Stimulated activated CD8-positive, alpha-beta memory T cell treated with anti-CD3 and anti-CD28 coated beads, Interleukin-2, amount 100 ng/mL, for 48 hours (primary cell): Measurements from ENCODE around the gene SHMT2.

Experiments
- DNase-seq, 2 donors: peaks; one replicate each; pipeline ENCODE4 v3.0.0-alpha.2; 2020; ENCODE audit warnings: low read depth in 2 of 2

SHMT2 gene

DNA sequence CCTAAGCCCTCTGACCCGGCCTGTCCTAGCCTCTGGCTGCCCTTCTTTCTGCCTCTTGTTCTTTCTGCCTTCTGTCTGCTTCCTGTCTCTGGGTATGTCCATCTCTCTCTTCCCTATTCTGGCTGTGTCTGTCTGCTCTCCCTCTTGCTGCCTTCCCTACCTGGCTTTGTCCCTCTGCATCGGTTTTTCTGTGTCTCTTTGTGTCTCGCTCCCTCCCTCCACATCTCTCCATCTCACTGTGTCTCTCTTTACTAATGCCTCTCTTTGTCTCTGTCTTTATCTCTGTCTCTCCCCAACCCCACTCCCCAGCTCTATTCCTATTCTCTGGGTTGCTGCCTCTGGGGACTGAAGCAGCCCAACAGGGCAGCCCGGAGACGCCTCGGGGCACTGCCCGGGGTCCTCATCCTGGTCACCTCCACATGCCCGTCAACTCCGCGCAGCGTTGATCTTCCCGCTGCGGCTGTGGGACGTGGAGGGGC is 10.1 kb downstream of the SHMT2 start:
- DNase-seq, result no peak

DNA sequence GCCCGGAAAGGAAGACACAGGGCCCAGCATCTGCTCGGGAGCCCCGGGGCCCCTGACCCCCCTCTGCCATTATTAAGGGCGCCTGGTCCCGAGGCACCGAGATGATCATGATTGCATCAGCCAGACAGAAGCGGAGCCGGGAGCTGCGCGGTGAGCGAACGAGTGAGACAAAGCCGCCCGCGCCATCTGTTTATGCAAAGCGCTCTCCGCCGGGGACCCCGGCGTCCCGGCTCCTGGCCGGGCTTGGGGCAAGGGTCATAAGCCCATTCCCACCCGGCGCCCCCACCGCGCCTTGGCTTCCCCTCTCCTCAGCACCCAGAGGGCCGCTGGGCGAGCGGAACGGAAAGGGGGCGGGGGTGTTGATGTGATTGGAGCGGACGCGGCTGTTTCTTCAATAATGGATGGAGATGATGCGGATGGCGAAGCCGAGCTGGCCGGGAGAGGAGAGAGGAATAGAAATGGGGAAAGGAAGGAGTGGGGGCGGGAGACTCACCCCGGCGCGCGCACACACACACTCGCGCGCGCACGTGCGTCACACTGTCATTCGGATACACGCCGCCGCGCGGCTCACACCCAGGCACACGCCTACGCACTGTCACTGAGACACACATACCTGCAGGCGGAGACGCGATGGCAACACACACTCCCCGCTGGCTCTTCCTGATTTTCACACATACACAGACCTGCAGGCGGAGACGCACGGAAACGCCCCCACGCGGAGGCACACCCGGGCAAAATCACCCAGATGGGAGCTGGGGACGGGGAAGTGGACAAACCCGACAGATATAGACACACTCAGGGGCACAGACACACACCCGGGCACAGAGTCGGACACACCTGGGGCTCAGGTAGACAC is 10.8 kb downstream of the SHMT2 start:
- no peak for DNase-seq

DNA sequence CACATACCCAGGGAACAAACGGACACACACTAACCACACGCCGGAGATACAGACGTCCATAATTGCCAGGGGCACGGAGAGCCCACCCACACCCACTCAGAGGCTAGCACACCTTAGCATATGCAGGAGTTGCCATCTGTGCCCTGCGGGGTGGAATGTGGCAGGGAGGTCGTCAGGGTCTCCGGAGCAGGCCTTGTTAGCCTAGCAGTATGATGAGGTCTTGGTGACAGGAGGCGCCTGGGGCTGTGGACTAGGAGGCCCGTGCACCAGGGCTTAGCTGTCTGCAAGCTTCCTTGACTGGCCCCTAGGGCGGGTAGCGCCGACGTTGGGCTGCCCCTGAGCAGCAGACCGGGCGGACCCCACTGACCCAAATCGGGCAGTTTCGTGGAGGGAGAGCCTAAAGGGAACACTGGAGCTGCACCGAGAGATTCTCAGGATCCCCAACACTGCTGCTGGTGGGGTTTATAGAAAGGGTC is 11.5 kb downstream of the SHMT2 start:
- no peak for DNase-seq

DNA sequence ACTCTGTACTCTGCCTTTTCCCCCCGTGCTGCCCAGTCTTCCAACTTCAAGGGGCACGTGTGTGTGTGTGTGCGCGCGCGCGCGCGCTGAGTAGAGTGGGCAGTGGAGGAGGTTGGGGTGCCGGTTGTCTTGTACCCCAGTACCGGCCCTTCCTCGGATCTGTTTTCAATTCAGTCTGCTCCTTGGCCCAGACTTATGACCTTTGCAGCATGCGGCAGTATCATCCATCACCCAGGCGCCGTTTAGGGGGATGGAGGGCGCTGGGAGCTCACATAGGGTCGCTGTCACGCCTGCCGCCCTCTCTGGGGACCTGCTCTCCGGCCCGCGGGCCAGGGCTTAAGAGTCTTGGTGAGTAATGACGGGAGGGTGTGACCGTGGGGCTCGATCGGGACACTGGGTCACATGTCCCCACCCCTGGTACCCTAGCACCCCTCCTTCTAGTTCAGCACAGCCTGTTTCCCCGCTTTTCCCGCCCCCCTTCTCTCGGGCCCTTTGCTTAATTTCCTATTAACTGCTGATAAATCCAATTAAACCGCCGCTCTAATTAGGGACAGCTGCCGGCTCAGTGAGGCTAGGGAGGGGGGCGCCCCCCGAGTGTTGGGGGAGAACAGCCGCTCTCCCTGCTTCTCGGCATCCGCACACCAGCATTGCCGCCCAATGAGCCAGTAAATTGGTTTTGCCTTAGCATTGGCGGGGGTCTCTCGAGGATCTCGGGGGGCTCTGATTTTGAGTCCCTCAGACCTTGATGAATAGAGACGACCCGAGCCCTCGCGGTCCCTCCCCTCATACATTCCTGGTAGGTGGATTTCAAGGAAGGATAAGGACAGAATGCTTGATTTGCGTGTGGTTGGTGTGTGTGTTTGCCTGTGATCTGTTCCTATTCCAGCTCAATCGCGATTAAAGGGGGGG is 12.1 kb downstream of the SHMT2 start:
- no peak for DNase-seq

DNA sequence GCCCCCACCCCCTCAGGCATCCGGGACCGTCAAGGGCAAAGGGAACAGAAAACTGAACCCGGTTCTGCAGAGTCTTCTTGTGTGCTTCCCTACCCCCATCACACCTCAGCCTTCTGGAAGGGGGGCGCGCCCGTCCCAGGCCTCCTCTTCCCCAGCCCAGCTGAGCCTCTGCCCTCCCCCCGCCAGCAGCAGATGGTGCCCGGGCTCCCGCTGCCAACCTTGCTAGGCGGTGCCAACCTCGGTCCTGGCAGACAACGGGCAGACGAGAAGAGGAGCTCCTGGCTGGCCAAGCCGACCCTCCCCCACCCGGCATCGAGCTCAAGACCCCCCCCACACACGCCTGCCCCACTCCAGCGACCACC is 12.8 kb downstream of the SHMT2 start:
- no peak for DNase-seq

- DNase-seq, result peak in 1 of 2 donors; percentile 67
Observed at GRCh38 chr12:57242691-57243454, 13.4 kb downstream of the SHMT2 start.

DNA sequence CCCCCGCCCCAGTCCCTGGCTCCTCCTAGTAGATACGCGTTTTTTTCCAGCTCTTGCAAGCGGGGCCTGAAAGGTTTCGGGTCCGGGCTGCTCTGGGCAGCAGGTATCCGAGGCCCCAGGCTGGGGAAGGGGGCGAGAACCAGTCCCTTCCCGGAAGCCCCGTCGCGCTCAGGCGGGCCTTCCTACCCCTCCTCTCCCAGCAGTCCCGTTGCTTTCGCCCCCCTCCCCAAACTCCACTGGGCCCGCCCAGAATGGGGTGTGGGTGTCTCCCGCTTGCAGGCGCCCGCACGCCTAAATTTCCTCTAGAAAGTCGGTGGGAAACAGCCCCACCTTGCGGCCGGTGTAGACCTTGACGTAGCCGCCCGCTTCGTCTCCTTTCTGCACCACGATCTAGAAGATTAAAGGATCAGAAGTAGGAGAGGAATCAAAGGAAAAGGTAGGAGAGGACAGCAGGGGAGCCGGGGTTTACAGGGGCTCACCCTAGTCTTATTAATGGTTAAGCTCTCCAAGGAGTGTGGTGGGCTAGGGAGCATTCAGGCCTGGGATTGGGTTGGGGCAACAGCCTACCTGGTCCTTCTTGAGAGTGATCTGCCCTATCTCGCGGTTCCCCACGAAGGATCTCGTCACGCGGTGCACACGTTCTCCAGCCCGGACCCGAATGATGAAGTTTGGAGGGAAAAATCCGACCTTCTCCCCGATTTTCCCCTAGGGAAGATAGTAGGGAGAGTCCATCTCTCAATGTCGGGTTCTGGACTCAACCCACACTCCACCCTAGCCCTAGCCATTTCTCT is 14.2 kb downstream of the SHMT2 start:
- DNase-seq, result peak; percentile 76 to 77

DNA sequence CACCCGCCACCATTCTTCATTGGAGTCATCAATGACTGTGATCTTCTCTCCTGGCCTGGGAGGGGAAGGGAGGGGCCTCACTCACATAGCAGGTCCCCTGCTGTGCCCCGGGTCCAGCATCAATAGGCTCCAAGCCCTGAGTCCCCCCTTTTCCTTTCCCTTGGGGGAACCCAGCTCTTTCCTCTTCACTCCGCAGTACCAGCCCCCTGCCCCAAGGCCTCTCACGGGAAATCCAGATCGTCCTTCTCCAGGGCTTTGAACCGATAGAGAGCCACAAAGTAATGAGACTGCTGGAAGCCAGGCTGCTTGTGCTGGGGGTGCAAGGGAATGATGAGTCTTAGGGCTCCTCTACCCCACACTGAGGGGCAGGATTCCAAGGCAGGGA is 14.8 kb downstream of the SHMT2 start:
- DNase-seq, result no peak

GRCh38 chr12:57247041-57247440 is 17.5 kb downstream of the SHMT2 start:
- DNase-seq, result no peak

DNA sequence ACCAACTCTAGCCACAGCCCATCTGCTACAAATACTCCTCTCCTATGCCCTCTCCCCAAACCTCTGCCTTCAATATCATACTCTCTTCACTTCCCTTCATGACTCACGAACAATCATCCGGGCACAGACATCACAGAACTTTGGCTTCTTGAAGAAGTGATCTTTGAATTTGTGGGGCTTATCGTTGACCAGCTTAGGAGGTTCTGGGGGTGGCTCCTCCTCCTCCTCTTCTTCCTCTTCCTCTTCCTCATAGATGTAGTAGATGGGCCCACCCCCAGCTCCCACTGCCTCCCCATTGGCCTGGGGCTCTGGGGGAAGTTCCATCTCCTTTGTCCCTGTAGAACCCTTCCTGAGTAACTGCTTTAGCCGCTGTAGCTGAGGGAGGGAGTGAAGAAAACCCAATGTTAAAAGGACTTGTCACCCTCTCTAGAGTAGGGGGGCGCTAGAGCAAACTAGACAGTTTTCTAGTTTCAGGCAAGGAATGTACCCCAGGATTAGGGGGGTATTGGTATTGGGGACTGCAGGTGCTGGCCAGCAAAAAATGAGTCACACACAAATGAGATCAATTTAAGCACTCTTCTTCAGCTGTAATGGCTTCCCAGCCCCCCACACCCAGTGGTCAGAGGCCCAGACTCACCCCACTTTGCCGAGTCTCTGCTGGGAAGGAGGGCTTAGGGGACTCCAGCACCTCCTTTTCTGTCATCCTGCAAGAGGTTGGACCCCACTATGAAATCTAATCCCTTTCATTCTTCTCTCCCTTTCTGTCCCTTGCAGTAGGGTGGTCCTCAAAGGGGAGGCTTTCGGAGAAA is 19.6 kb downstream of the SHMT2 start:
- DNase-seq, result no peak

DNA sequence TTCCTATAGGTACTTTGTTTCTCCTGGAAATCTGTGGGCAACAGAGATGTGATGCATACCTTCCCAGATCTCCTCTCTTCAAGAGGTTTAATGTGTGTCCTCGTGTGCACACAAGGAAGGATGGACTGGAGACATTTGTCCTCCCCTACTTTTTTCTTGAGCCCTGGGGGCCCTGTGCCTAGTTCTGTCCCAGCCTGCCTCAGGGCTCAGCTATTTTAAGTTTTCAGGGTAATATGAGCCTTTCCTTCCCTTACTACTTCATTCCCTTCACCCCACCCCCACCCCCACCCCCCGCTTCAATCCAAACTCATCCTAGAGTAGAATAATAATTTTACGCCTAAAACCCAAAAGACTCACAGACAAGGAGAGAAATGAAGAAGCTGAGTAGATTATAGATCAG is 21.0 kb downstream of the SHMT2 start:
- DNase-seq, result no peak

DNA sequence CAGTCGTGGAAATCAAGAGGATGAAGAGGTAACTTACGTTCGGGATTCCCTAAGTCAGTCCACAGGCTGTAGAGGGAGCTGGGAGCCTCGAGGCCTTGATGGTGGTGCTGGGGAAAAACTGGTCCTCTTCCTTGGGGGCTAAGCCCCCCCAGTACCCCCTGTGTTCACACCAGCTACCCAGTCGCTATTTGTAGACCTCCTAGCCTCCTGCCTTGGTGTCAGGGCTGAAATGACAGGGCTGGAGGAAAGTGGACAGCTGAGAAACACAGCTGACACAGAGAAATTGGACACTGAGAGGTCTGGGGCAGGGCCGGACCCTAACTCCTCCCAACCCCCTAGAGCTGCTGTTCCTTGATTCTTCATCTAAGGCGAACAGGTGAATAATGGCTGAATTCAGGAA is 21.4 kb downstream of the SHMT2 start, which contains the start of gene STAC3:
Gene STAC3 (minus strand): TSS at position 232 of the 400 bp plus-strand sequence. CDS start 1,551 bp downstream, outside the sequence.
- no peak for DNase-seq

GRCh38 chr12:57254506-57255280 is 25.2 kb downstream of the SHMT2 start:
- DNase-seq, result no peak

- no peak for DNase-seq
Observed at GRCh38 chr12:57255916-57256315, 26.4 kb downstream of the SHMT2 start.

DNA sequence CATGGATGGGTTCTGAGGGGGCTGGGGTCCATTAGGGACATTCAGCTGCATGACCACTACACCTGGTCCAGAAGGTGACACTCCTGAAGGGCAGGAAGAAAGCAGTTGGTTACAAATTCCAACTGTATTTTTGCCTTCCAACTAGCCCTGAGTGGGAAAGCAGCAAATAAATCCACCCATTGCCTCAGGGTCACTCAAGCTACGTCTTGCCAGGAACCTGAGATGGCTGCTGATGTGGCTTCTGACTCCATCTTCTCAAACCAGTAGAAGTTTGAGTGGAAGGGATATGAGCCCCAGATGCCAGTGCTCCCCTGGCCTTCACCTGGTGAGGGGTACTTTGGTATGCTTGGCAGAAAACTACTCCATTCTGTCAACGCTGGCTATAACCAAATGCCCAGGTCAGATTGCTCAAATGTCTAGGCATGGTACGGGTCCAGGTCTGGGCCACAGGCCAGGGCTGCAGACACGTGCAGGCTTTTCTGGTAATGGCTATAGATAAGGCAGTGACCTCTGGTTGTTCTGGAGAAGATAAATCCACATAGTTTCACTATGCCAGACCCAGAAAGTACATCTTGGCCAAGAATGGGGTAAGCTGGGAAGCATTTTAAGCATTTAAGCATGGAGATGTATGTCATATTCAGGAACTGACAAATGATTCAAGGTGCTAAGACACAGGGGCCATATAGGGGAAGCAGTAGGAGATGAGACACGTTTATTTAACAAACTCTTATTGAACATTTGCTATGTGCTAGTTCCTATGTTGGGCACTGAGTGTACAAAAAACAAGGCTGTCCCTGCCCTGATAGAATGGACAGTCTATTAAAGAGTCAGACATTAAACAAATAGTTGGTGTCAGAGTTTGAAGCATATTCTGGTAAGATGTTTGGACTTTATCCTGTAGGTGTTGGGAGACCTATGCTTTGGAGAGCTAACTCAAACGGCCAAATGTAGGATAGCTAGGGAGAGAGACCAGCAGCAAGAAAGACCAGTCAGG is 29.8 kb downstream of the SHMT2 start:
- DNase-seq, result no peak

GRCh38 chr12:57260366-57260765 is 30.9 kb downstream of the SHMT2 start:
- DNase-seq, result no peak

DNA sequence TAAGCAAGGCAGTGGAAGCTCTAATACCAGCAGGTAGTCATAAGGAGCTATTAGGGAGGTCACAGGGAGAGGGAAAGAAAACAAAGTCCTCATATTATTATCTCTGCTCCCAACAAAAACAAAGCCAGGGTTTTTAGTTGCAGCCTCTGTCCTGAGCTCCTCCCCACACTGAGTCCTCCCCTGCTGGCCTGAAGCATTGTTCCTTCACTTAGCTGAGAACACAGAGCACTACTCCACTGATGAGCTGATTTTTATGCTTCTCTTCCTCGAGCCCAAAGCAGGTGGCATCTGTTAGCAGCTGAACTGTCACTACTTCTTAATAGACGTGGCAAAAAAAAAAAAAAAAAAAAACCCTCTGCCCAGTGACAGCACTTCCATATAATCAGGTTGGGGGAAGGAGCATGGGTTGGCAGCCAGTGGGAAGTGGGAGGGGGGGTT is 31.9 kb downstream of the SHMT2 start:
- DNase-seq, result no peak
